ENCODE data around the gene NKX1-1.

DNA sequence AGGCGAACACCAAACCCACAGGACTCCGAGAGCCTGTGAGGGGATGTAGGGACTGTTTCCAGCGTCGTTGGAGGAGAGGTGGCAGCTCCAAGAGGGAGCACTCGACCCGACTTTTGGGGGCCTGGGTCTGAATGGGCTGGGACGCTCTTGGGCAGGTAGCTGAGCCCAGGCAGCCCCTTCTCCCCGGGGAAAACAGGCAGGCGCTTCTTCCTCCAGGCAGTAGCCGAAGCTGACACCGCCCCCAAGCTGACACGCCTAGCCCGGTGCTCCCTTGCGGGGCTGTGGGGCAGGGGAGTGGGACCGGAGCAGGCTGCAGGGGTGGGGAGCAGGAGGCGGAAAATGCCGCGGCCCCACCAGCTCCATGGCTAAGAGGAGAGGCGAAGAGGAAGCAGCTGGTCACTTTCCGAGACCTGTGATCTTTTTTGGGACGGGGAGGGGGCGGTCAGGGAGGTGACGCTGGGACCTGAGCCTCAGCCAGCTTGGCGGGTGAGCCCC, 4.2 kb downstream of the NKX1-1 start:
- TF ChIP-seq, protein P1, sequence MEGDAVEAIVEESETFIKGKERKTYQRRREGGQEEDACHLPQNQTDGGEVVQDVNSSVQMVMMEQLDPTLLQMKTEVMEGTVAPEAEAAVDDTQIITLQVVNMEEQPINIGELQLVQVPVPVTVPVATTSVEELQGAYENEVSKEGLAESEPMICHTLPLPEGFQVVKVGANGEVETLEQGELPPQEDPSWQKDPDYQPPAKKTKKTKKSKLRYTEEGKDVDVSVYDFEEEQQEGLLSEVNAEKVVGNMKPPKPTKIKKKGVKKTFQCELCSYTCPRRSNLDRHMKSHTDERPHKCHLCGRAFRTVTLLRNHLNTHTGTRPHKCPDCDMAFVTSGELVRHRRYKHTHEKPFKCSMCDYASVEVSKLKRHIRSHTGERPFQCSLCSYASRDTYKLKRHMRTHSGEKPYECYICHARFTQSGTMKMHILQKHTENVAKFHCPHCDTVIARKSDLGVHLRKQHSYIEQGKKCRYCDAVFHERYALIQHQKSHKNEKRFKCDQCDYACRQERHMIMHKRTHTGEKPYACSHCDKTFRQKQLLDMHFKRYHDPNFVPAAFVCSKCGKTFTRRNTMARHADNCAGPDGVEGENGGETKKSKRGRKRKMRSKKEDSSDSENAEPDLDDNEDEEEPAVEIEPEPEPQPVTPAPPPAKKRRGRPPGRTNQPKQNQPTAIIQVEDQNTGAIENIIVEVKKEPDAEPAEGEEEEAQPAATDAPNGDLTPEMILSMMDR (IDR thresholded peaks at IDR 0.05), result no peak
- TF ChIP-seq POLR2A (IDR thresholded peaks at IDR 0.05), result no peak
- TF ChIP-seq POLR2AphosphoS5 (IDR thresholded peaks at IDR 0.05), result no peak

All from gastroesophageal sphincter (tissue), 3 donors.